H9 (cell line): ENCODE data around the gene USH2A. TPM values are rescaled to one million over a fixed set of nuclear protein-coding genes. Genes with fewer than 3 reads are reported as not detected.

ENCODE experiments used
- DNase-seq: peaks from one replicate; pipeline ENCODE4 v3.0.0-alpha.2; 2017
- H2AFZ ChIP-seq: one replicate; pipeline ENCODE4 v1.6.1; 2013; ENCODE audit warnings: mild to moderate bottlenecking, low read length, control low read depth, moderate library complexity
- H2AK5ac ChIP-seq: 2 replicates; pipeline ENCODE4 v1.6.1; 2013; ENCODE audit warnings: low read length, control low read depth, mixed read lengths; ENCODE audit not compliant: insufficient read length
- H2BK120ac ChIP-seq: one replicate; pipeline ENCODE4 v1.6.1; 2013; ENCODE audit warnings: low read depth, mild to moderate bottlenecking, low read length, control low read depth, inconsistent platforms; ENCODE audit not compliant: poor library complexity, severe bottlenecking
- H2BK12ac ChIP-seq: 2 replicates; pipeline ENCODE4 v1.6.1; 2013; ENCODE audit warnings: low read length, control low read depth, mixed read lengths, low read depth; ENCODE audit not compliant: insufficient read length
- H2BK15ac ChIP-seq: 2 replicates; pipeline ENCODE4 v1.6.1; 2013; ENCODE audit warnings: low read depth, low read length, control low read depth
- H2BK20ac ChIP-seq: one replicate; pipeline ENCODE4 v1.6.1; 2013; ENCODE audit warnings: low read depth, mild to moderate bottlenecking, low read length, control low read depth, inconsistent platforms; ENCODE audit not compliant: poor library complexity, severe bottlenecking
- H2BK5ac ChIP-seq: 2 replicates; pipeline ENCODE4 v1.6.1; 2013; ENCODE audit warnings: low read length, control low read depth, mixed read lengths; ENCODE audit not compliant: insufficient read length
- H3K14ac ChIP-seq: 2 replicates; pipeline ENCODE4 v1.6.1; 2013; ENCODE audit warnings: low read length, control low read depth; ENCODE audit not compliant: insufficient read depth
- H3K18ac ChIP-seq: 2 replicates; pipeline ENCODE4 v1.6.1; 2013; ENCODE audit warnings: low read depth, mild to moderate bottlenecking, mixed read lengths, low read length, control low read depth; ENCODE audit not compliant: insufficient read length
- H3K23ac ChIP-seq: 2 replicates; pipeline ENCODE4 v1.6.1; 2013; ENCODE audit warnings: low read length, control low read depth, mixed read lengths, low read depth; ENCODE audit not compliant: insufficient read length
- H3K23me2 ChIP-seq: 2 replicates; pipeline ENCODE4 v1.6.1; 2013; ENCODE audit warnings: low read depth, mild to moderate bottlenecking, mixed read lengths, low read length, control low read depth; ENCODE audit not compliant: insufficient read length, poor library complexity, severe bottlenecking
- H3K27ac ChIP-seq: 2 replicates; pipeline ENCODE4 v1.5.1; 2013; ENCODE audit warnings: low read length, control low read depth, mixed read lengths, low read depth; ENCODE audit not compliant: insufficient read length
- H3K27me3 ChIP-seq: 2 replicates; pipeline ENCODE4 v1.6.1; 2013; ENCODE audit warnings: low read length, control low read depth, inconsistent platforms; ENCODE audit not compliant: insufficient read depth
- H3K4ac ChIP-seq: 2 replicates; pipeline ENCODE4 v1.6.1; 2013; ENCODE audit warnings: low read depth, mild to moderate bottlenecking, control low read depth, inconsistent platforms, low read length, moderate library complexity
- H3K4me1 ChIP-seq: 2 replicates; pipeline ENCODE4 v1.6.1; 2013; ENCODE audit warnings: low read length, control low read depth, inconsistent platforms; ENCODE audit not compliant: insufficient read depth
- H3K4me2 ChIP-seq: 2 replicates; pipeline ENCODE4 v1.6.1; 2013; ENCODE audit warnings: low read length, control low read depth, mixed read lengths; ENCODE audit not compliant: insufficient read length, insufficient read depth
- H3K56ac ChIP-seq: 2 replicates; pipeline ENCODE4 v1.6.1; 2013; ENCODE audit warnings: low read depth, mild to moderate bottlenecking, mixed read lengths, low read length, control low read depth; ENCODE audit not compliant: insufficient read length
- H3K79me1 ChIP-seq: 2 replicates; pipeline ENCODE4 v1.6.1; 2013; ENCODE audit warnings: low read depth, mild to moderate bottlenecking, moderate library complexity, low read length, control low read depth, inconsistent platforms; ENCODE audit not compliant: insufficient read depth, poor library complexity, severe bottlenecking
- H3K79me2 ChIP-seq: 2 replicates; pipeline ENCODE4 v1.6.1; 2013; ENCODE audit warnings: low read length, control low read depth, inconsistent platforms; ENCODE audit not compliant: insufficient read depth
- H3K9ac ChIP-seq: 2 replicates; pipeline ENCODE4 v1.6.1; 2013; ENCODE audit warnings: low read length, control low read depth, mixed read lengths; ENCODE audit not compliant: insufficient read length; ENCODE audit errors: extremely low read depth
- H3K9me3 ChIP-seq: one replicate; pipeline ENCODE4 v1.6.1; 2013; ENCODE audit warnings: low read depth, low read length, inconsistent platforms; ENCODE audit not compliant: control insufficient read depth
- H3T11ph ChIP-seq: one replicate; pipeline ENCODE4 v1.6.1; 2013; ENCODE audit warnings: mild to moderate bottlenecking, low read length, control low read depth, inconsistent platforms
- H4K20me1 ChIP-seq: one replicate; pipeline ENCODE4 v1.6.1; 2013; ENCODE audit not compliant: control insufficient read depth, insufficient read length, insufficient read depth
- H4K5ac ChIP-seq: 2 replicates; pipeline ENCODE4 v1.6.1; 2013; ENCODE audit warnings: low read depth, mild to moderate bottlenecking, mixed read lengths, low read length, control low read depth; ENCODE audit not compliant: insufficient read length
- H4K8ac ChIP-seq: replicated peaks from 2 replicates; pipeline ENCODE4 v1.6.1; 2013; ENCODE audit warnings: low read length, control low read depth, mixed read lengths, low read depth; ENCODE audit not compliant: insufficient read length
- H4K91ac ChIP-seq: 2 replicates; pipeline ENCODE4 v1.6.1; 2013; ENCODE audit warnings: low read depth, mild to moderate bottlenecking, moderate library complexity, mixed read lengths, low read length, control low read depth; ENCODE audit not compliant: insufficient read length
- H3K27ac Mint-ChIP-seq, 3 experiments: 2 replicates in 2 of 3; 3 replicates in 1 of 3; pipeline ENCODE4 v1.8.0; 2020 to 2021; ENCODE audit warnings: mixed read lengths in 3 of 3, mild to moderate bottlenecking in 1 of 3, moderate library complexity in 1 of 3
- H3K27me3 Mint-ChIP-seq: 2 replicates; pipeline ENCODE4 v1.8.0; 2021; ENCODE audit warnings: low read depth, mild to moderate bottlenecking, moderate library complexity, mixed read lengths
- H3K36me3 Mint-ChIP-seq, 3 experiments: 2 replicates in 2 of 3; 3 replicates in 1 of 3; pipeline ENCODE4 v1.8.0; 2020 to 2021; ENCODE audit warnings: low read depth in 3 of 3, mixed read lengths in 3 of 3; ENCODE audit not compliant: insufficient read depth in 1 of 3
- H3K4me1 Mint-ChIP-seq, 2 experiments: 2 replicates each; pipeline ENCODE4 v1.8.0; 2020; ENCODE audit warnings: mixed read lengths in 2 of 2
- H3K4me3 Mint-ChIP-seq, 2 experiments: 2 replicates in 1 of 2; 3 replicates in 1 of 2; pipeline ENCODE4 v1.8.0; 2020 to 2021; ENCODE audit warnings: mild to moderate bottlenecking in 2 of 2, mixed read lengths in 2 of 2, moderate library complexity in 1 of 2
- H3K9me3 Mint-ChIP-seq, 2 experiments: 2 replicates in 1 of 2; 3 replicates in 1 of 2; pipeline ENCODE4 v1.8.0; 2020; ENCODE audit warnings: mild to moderate bottlenecking in 2 of 2, mixed read lengths in 2 of 2, moderate library complexity in 1 of 2
- WGBS: extraction: QIAGEN DNeasy Blood & Tissue Kit; methylation state at CpG from one replicate; pipeline ENCODE4 v1.1.7; 2013; ENCODE audit warnings: missing lambda C conversion rate, low lambda C conversion rate, mixed read lengths; ENCODE audit not compliant: insufficient read length; ENCODE audit errors: extremely low coverage; 5-methylcytosine and 5-hydroxymethylcytosine counted together
- total RNA-seq: library from RNA; stranded (reverse); gene quantifications from 2 replicates; pipeline ENCODE4 v1.2.1, GENCODE V29; 2021
- TF ChIP-seq, protein P1 (sequence below): fragments of 200-600 bp; sonication (generic); conservative IDR thresholded peaks from 3 replicates; pipeline ENCODE4 v1.8.0; 2021; ENCODE audit warnings: antibody characterized with exemption, mild to moderate bottlenecking

The USH2A gene
- total RNA-seq, 1 experiment from 2014 or later: 0.11 TPM

DNA sequence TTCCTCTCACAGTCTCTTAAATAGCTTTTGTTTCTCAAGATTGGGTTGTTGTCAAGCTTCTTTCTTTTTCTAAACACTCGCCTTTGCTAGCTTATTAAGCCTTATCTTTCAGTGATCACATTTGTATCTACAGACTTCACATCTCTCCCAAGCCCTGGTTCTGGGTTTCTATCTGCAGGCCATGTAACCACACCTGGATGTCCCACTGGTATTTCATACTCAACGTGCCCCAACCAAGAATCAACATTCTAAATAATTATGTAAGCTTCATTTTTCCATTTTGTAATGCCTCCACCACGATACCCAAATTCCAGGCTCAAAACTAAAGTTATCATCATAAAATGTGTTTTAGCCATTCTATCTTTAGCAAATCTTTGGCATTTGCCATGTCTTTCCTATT, 372.2 kb downstream of the USH2A start:
- Mint-ChIP-seq H3K27me3 (no peaks in the 10 kb centered on the region), H3K9me3 (no peaks in the 10 kb centered on the region), H3K27ac (peak overlapping the region in 1 of 3 experiments; percentile 17; a peak in 2 of 7 replicates), H3K36me3 (no peaks in the 10 kb centered on the region), H3K4me3 (no peak overlapping the region), H3K4me1 (peaks cover 7 to 17% of the 10 kb centered on the region in 2 experiments; a peak in 3 of 4 replicates)
- H2BK120ac ChIP-seq: no peak overlapping the region
- H3K18ac ChIP-seq: no peak overlapping the region
- no peak overlapping the region for H2BK20ac ChIP-seq
- no peak overlapping the region for H3K56ac ChIP-seq
- no peaks in the 10 kb centered on the region for H3K9me3 ChIP-seq
- no peaks in the 10 kb centered on the region for H4K20me1 ChIP-seq
- DNase-seq: no peak
- H3T11ph ChIP-seq: no peak overlapping the region
- H3K79me1 ChIP-seq: no peaks in the 10 kb centered on the region
- no peak overlapping the region for H3K27ac ChIP-seq
- no peak overlapping the region for H2AFZ ChIP-seq
- no peak overlapping the region for H3K14ac ChIP-seq
- TF ChIP-seq, protein P1, sequence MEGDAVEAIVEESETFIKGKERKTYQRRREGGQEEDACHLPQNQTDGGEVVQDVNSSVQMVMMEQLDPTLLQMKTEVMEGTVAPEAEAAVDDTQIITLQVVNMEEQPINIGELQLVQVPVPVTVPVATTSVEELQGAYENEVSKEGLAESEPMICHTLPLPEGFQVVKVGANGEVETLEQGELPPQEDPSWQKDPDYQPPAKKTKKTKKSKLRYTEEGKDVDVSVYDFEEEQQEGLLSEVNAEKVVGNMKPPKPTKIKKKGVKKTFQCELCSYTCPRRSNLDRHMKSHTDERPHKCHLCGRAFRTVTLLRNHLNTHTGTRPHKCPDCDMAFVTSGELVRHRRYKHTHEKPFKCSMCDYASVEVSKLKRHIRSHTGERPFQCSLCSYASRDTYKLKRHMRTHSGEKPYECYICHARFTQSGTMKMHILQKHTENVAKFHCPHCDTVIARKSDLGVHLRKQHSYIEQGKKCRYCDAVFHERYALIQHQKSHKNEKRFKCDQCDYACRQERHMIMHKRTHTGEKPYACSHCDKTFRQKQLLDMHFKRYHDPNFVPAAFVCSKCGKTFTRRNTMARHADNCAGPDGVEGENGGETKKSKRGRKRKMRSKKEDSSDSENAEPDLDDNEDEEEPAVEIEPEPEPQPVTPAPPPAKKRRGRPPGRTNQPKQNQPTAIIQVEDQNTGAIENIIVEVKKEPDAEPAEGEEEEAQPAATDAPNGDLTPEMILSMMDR: no peak
- no peaks in the 10 kb centered on the region for H3K79me2 ChIP-seq
- no peak overlapping the region for H3K23ac ChIP-seq
- H4K8ac ChIP-seq: no peak overlapping the region
- no peak overlapping the region for H3K4me2 ChIP-seq
- H3K4ac ChIP-seq: no peak overlapping the region
- no peaks in the 10 kb centered on the region for H3K27me3 ChIP-seq
- H2AK5ac ChIP-seq: no peak overlapping the region
- no peak overlapping the region for H2BK12ac ChIP-seq
- no CpG with 5 or more reads among the region's 3 CpGs for WGBS
- H2BK5ac ChIP-seq: no peak overlapping the region
- no peak overlapping the region for H2BK15ac ChIP-seq
- H3K4me1 ChIP-seq: no peaks in the 10 kb centered on the region
- H4K91ac ChIP-seq: no peak overlapping the region
- H4K5ac ChIP-seq: no peak overlapping the region
- H3K23me2 ChIP-seq: no peaks in the 10 kb centered on the region
- no peak overlapping the region for H3K9ac ChIP-seq
